Germinal center (tissue), 1 donor: ENCODE measurements around the gene VPS11.

Experiments
- DNase-seq: peaks from one replicate; pipeline ENCODE4 v3.0.0; 2012; ENCODE audit warnings: mixed read lengths, low spot score

The VPS11 gene

GRCh38 chr11:119081682-119082260, 14.2 kb downstream of the VPS11 start:
- no peak for DNase-seq

- peak; percentile 87 for DNase-seq
These were observed 17.2 kb downstream of the VPS11 start, which contains the start of gene HMBS for GRCh38 chr11:119084663-119085436. HMBS (plus strand) TSS chr11:119084881; CDS start chr11:119085034, 153 bp downstream.

GRCh38 chr11:119085437-119085847, 17.8 kb downstream of the VPS11 start:
- DNase-seq, result no peak

- DNase-seq, result no peak
These were observed 19.5 kb downstream of the VPS11 start for GRCh38 chr11:119087123-119087522.

- DNase-seq, result no peak
These were observed 20.2 kb downstream of the VPS11 start for GRCh38 chr11:119087747-119088241.

- DNase-seq, result no peak
These were observed 20.8 kb downstream of the VPS11 start for GRCh38 chr11:119088406-119088805.

- no peak for DNase-seq
These were observed 21.7 kb downstream of the VPS11 start for GRCh38 chr11:119089319-119089718.

GRCh38 chr11:119091178-119091577, 23.6 kb downstream of the VPS11 start:
- DNase-seq, result no peak

GRCh38 chr11:119091966-119092879, 24.6 kb downstream of the VPS11 start:
- DNase-seq, result no peak

GRCh38 chr11:119092880-119093842, 25.5 kb downstream of the VPS11 start:
- DNase-seq, result no peak

GRCh38 chr11:119093942-119094815, 26.6 kb downstream of the VPS11 start:
- DNase-seq, result peak; percentile 33

GRCh38 chr11:119094816-119095065, 27.1 kb downstream of the VPS11 start:
- DNase-seq, result no peak

GRCh38 chr11:119095066-119095880, 27.7 kb downstream of the VPS11 start:
- DNase-seq, result peak; percentile 100

GRCh38 chr11:119099711-119100110, 32.1 kb downstream of the VPS11 start:
- DNase-seq, result no peak

- no peak for DNase-seq
These were observed 32.8 kb downstream of the VPS11 start for GRCh38 chr11:119100246-119100970.

GRCh38 chr11:119100994-119101758, 33.6 kb downstream of the VPS11 start:
- no peak for DNase-seq

GRCh38 chr11:119101759-119102423, 34.3 kb downstream of the VPS11 start, which contains the start of gene DPAGT1:
DPAGT1 (minus strand) TSS chr11:119101853; CDS start chr11:119101655, 198 bp downstream.
- peak; percentile 69 for DNase-seq
